HG03045 (cell line): Measurements from ENCODE around the gene HMGN1.
A peak's percentile ranks its signal among the peaks of the same experiment; 100 is the strongest.
"Not testable (repeated sequence)": the region's sequence is repeated elsewhere in the genome, so short reads cannot be mapped to it uniquely, and the experiment has no call there.

Experiments used
- ATAC-seq: cut with Tn5 transposase; IDR thresholded peaks from one replicate; pipeline ENCODE4 v1.9.1; 2021; ENCODE audit warnings: mild to moderate bottlenecking, moderate library complexity; ENCODE audit not compliant: unreplicated experiment

The HMGN1 gene, protein sequence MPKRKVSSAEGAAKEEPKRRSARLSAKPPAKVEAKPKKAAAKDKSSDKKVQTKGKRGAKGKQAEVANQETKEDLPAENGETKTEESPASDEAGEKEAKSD

DNA sequence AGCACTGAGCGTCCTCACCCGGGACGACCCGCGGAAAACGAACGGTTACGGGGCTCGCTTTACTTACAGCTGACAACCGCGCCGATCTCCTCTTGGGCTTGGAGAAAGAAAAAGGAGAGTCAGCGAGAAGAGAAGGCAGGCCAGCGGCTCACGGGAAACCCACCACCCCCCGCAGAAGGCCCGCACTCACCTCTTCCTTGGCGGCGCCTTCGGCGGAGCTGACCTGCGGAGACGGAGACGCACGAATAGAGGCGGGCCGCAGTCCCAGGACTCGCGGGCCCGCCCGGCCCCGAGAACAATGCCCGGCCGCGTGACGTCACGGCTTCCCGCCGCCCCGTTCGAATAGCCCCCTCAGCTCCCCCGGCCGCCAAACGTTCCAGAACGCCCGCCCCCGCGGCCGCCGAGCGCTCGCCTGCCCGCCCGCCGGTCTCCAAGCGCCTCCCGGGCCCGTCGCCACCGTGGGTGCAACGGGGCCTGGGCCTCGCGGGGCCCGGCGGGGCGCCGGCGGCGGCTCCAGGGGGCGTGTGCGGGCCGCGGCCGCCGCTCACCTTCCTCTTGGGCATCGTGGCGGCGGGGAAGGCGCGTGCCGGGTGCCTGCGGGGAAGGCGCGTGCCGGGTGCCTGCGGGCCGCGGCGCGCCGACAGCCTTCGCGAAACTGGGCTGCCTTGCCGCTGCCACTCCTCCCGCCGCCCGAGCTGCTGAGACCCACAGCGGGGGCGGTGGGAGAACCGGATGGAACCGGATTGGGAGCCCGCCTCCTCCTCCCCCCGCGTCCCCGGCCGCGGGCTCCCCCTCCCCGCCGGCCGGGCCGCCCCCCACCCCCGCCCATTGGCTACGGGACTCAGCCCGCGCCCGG is at the start of gene HMGN1:
Gene HMGN1 (minus strand): TSS at position 734 of the 856 bp plus-strand sequence. CDS start 171 bp downstream, at position 563.
- peak; percentile 54 for ATAC-seq

DNA sequence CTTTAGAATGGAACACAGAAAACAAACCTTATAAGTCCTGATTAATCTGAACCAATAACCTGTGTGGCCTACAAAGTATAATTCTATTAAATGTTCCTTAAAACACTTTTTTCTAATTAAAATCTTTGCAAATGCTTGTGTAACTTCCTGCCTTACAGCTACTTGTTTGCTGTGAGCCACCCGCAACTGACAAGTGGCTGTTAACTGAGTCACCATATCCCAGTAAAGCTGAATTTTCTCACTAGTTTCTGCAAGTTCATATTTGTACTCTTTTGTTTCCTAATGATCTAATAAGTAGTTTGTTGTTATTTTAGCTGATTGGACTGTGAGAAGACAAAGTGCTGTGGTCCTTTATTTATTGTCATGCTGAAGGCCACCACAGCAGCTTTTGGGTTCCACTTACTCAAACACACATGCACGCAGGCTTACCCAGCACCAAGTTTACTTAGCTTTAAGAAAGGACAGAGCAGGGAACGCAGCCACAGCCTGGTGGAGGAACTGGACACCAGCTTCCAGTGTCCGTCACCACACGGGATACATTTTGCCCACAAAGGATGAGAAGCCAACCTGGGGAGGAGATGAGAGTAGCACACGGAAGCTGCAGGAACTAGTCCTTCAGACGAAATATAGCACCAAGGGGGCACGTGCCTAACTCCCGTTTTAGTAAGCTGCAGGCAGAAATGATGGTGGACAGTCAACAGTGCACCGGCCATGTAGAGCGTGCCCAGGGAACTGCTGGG is 48.9 kb upstream of the HMGN1 start:
- no peak for ATAC-seq

DNA sequence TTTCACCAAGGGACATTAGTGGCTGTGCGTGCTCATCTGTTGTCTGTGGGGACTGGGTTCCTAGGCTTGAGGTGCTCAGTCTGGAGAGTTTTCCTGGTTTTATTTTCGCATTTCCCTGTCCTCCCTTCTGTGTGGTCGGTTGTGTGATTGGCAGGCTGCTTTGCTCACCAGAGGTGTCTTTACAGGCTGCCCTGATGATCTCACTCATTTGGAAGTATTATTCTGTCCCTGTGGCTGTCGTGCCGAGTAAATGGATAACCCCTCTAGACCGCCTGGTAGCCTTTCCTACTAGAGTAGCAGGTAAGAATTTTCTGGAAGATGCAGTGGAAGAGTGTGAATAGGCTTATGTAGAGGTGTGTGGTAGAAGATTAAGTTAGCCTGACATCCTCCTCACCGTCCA is 44.1 kb upstream of the HMGN1 start:
- no peak for ATAC-seq

DNA sequence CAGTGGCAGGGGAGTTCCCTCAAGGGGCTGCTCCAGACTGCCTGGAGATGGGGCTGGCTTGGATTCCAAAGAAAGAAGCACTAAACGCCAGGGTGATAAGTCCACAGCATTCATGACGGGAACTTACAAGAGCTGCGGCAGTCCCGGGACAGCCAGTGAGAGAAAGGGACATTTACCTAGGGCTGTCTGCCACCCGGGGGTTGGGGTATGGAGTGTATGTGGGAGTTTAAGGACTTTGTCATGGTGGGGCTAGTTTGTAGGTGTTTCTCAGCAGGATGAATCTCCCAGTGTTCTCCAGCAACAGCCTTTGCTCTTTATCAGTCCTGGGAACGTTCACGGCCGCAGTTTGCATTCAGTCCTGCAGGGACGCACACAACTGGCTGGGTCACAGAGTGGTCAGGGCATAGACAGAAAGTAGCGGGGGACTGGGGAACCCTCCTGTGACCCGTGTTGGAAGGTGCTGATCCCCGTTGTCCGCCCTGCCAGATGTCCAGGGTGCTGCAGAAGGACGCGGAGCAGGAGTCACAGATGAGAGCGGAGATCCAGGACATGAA is 41.4 kb upstream of the HMGN1 start:
- ATAC-seq, result no peak

DNA sequence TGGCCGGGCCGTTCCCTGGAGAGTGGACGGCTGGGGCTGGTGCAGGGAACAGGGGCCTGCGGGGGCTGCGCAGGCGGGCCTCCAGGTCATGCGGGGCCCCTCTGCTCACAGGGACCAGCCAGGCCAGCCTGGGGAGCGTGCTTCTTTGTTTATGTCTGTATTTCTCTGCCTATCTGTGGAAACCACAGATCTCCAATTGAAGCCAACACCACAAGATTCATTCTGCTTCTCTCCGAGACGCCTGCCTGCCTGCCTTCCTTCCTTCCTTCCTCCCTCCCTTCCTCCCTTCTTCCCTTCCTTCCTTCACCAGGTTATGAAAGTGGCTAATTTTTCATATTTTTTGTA is 39.9 kb upstream of the HMGN1 start:
- ATAC-seq, result no peak

DNA sequence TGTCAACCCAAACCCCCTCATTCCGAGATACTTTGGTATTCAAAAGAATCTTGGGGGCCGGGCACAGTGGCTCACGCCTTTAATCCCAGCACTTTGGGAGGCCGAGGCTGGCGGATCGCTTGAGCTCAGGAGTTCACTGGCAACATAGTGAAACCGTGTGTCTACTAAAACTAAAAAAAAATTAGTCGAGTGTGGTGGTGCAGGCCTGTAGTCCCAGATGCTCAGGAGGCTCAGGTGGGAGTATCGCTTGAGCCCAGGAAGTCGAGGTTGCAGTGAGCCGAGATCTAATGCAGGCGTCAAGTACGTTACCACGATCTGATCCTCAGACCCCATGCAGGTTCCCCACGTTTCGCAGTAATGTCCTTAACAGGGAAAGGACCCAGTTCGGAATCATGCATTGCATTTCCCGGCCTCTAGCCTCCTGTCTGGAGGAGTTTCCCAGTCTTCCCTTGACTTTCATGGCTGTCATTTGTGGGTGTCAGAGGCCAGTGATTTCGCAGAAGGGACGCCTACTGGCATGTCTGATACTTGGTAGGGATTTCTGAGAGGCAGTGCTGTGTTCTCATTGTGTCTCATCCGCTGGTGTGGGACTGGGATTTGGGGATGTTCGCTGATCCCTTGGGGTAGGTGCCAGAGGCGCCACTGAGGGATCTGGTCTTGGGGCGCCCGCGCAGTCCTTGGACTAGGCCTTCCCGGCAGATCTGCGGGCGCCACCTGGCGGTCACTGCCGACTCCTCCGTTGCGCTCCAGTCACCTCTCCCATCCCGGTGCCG is 39.3 kb upstream of the HMGN1 start:
- ATAC-seq, result peak; percentile 80

DNA sequence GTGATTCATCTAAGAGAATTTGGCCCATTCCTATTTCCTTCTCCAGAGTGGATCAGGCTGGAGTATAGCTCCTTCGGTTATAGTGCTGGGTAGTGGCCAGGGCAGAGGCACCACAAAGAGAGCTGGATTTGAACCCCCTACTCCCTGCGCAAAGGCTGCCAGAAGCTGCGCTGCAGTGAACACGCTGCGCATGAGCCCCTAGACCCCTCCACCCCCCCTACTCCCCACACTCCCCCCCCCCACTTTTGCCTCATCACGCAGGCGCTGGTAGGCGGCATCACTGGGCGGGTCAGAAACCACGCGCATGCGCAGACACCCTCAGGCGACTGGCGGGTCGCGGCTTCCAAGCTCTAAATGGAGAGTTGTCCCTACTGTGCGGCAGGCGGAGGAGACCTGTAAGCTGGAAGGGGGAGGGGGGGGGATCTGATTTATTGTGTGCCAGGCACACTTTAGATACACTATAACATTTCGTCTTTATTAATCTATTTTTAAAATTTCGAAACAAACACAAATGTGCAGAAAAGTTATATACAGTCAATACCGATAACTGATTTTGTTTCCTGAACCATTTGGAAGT is 38.7 kb upstream of the HMGN1 start:
- ATAC-seq, result no peak

DNA sequence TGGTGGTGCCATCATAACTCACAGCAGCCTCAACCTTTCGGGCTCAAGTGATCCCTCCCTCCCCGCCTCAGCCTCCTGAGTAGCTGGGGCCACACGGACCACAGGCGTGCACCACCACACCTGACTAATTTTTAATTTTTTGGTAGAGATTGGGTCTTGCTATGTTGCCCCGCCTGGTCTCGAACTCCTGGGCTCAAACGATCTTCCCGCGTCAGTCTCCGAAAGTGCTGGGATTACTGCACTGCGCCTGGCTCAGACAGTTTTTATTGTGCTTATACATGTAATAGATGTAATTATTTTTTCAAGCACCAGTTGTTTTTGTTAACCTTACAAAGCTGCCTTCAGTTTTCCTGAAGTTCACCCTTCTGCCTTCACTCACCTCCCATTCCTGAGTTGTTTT is 38.0 kb upstream of the HMGN1 start:
- ATAC-seq, result no peak

DNA sequence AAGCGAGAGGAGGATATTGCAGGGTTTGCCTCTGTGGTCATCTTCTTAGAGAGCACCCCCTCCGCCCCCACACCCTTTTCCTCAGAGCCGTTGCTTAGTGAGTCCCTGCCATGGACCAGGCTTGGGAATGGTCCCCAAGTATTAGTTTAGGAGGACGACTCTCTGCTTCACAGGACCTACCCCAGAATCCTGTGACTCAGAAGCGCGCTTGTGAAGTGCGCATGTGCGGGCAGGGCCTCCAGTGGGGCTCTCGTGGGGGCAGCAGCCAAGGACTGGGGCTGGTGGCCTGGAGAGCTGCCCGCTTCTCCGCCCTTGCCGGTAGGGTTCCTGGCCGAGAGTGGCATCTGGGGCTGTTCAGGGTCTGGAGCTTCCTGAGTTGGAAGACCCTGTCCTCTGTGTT is 37.3 kb upstream of the HMGN1 start:
- ATAC-seq, result no peak

DNA sequence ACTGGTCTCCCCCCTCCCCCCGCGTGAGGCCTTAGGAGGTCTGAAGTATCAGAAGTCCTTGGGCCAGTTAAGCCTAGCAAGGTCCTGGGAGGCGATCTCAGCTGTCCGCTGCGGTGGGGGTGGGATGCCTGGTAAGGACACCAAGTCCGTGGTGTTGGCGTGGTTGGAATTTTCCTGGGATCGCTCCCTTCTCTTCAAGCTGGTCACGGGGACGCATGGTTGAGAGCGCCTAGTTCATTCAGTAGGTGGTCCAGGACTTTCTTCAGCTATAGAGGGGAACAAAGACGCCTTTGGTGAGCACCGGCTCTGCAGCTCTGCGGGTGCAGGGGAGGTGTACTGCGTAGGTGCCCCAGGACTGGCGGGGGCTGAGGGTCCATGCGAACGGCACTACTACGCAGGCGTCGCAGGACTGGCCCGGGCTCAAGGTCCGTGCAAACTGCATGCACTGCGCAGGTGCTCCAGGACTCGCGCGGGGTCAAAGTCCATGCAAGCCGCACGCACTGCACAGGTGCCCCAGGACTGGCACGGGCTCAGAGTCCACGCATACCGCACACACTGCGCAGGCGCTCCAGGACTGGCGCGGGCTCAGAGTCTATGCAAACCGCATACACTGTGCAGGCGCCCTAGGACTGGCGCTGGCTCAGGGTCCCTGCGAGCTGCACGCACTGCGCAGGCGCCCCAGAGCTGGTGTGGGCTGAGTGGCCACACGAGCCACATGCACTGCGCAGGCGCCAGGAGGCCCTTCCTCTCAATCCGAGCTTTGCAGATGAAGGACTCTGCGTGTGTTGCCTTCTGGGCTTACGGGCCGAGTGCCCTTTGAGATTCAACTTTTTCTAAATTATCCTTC is 36.6 kb upstream of the HMGN1 start:
- no peak for ATAC-seq

DNA sequence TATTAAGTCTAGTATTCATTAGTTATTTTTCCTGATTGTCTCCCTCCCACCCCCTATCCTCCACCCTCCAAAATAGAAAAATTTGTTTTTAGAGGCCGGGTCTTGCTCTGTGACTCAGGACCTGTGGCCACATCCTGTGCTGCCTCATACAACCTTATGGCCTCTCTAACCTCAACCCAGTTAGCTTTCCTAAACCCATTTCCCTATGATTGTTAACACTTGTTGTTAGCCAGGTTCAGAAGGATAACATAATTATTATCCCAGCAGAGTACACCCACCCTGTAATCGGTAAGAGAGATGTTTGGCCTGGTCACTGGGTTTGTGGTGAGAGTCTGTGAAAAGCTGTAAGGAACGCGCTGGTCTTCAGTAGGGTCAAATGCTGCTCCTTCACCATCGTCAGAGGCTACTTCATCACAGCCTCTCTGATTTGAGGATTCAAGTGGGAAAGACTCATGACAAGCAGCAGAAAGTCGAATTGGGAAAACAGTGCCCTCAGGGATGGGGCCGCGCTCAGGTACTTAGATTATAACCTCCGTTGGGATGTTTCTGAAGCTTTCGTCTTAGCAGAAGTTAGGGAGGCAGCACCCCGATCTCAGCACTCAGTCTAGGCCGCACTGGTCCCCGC is 35.9 kb upstream of the HMGN1 start:
- no peak for ATAC-seq

DNA sequence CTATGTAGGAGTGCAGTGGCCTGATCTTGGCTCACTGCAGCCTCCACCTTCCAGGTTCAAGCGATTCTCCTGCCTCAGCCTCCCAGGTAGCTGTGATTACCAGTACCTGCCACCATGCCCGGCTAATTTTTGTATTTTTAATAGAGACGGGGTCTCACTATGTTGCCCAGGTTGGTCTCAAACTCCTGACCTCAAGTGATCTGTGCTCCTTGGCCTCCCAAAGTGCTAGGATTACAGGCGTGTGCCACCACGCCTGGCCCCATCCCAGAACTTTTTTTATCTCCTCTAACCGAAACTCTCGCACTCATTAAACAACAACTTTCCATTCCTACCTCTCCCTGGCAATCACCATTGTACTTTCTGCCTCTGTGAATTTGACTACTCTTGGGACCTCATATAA is 33.2 kb upstream of the HMGN1 start:
- ATAC-seq, result not testable (repeated sequence)

DNA sequence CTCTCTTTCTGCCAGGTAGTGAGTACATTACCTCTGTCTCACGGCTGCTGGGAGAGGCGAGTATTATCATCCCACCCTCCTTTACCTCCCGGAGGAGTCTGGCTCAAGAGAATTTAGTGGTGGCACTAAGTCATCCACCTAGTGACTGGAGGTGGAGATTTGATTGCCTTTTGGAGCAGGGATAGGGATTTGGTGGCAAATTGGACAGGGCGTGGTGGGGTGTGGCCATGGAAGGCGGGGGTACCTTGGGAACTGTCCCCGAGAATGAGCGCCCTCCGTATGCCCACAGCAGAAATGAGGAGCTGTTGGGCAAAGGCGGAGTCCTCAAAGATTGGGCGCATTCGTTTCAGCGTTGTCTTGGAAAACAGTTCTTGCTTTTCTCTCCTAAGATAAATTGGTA is 32.1 kb upstream of the HMGN1 start:
- ATAC-seq, result no peak

DNA sequence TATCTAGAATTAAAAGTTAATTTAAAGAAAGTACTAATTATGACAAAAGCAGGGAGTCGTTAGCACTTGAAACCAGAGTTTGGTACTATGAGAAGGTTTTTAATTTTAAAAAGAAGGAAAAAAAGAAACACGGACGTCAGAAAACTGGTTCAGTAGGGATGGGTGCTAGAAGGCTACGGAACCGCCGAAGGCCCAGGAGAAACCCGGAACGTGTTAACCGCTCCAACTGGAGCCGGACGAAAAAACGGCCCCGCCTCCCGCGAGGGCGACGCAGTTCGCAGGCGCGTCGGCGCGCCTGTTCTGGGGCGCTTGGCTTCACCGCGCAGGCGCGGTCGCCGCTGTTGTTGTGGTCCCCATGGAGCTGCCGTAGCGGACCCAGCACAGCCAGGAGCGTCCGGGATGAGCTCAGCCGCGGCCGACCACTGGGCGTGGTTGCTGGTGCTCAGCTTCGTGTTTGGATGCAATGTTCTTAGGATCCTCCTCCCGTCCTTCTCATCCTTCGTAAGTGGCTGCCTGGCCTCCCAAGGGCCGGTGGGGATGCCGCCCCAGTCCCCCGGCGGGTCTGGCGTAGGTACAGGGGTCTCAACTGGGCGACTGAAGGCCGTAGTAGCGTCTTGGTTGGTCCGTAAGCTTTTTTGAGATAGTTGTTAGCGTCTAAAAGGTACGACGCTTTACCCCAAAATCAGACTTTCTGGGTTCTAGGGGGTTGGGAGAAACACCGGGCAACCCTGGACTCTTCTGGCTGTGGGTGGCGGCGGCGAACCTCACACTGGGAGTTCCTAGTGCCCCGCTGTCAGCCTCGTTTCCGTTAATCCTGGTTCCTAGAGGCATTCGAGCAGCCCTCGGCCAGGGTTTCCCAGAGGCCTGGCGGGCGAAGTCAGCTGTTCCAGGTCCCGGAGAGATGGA is 31.4 kb upstream of the HMGN1 start:
- peak; percentile 96 for ATAC-seq

DNA sequence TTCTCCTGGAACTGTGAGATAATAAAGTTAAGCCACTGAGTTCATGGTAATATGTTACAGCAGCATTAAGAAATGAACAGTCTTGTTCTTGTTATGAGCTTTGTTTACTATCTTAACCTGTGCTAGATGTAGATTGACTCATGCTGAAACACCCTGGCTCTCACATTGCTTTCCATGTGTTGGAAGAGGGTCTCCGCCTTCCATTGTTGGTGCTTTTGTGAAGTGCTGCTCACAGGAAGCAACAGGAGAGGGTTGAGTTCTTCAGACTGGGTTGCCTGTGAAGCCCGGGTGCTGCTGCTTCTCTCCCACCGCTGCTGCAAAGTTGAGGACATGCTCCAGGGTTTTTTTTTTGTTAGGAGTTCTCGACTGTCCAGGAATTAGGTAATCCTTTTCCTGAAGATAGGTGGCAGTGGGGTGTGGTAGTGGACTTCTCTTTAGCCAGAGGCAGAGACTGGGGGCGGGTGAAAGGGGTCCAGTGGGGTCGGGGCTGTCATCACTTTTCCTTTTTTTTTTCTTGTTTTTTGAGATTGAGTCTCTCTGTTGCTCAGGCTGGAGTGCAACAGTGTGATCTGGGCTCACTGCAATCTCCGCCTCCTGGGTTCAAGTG is 28.7 kb upstream of the HMGN1 start:
- ATAC-seq, result no peak

DNA sequence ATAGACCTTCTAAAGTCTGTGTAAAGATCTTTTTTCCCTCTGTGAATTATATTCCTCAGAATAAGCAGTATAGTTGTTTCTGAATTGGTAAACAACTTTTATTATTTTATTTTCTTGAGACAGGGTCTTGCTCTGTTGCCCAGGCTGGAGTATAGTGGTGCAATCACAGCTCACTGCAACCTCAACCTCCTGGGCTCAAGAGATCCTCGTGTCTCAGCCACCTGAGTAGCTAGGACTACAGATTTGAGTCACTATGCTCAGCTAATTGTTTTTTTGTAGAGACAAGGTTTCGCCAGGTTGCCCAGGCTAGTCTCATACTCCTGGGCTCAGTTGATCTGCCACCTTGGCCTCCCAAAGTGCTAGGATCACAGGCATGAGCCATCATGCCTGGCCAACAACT is 26.6 kb upstream of the HMGN1 start:
- ATAC-seq, result no peak

DNA sequence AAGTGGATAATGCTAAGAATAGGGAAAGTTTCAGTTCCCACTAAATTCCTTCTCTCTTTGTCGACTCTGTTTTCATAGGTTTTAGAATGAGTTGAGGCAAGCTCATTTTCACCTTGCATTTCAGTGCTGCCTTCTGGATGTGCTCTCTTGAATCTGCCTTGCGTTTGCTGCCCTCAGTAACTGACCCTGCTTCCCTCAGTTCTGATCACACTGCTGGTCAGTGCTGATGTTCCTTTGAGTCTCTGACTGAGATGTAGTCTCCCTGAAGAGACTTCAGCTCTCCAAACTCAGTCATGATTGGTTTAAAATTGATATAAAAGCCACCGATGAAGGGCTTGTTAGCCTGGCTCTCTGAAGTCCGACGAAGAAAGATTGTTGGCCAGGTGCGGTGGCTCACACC is 25.2 kb upstream of the HMGN1 start:
- ATAC-seq, result no peak

DNA sequence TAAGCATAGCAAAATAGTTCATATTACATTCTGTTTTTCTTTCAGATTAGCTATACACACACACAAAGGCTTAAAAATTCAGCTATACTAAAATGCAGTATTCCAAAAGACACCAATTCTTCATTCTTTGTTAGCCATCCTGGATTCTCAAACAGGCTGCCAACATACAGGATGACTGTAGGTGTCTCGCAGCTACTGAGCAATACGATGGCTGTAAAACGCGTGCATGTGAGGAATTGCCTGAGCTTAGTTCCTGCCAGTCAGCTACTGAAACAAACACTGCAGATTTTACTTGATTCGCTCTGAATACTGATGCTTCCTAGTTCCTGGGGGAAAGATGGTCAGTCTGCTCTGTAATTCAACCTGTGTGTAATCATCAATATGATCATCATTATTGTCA is 24.7 kb upstream of the HMGN1 start:
- ATAC-seq, result no peak
